H9 (cell line): ENCODE data around the gene TSPAN8. TPM values are rescaled to one million over a fixed set of nuclear protein-coding genes. Genes with fewer than 3 reads are reported as not detected.

Source experiments
- DNase-seq: peaks from one replicate; pipeline ENCODE4 v3.0.0-alpha.2; 2017
- H2AFZ ChIP-seq: one replicate; pipeline ENCODE4 v1.6.1; 2013; ENCODE audit warnings: mild to moderate bottlenecking, low read length, control low read depth, moderate library complexity
- H2AK5ac ChIP-seq: 2 replicates; pipeline ENCODE4 v1.6.1; 2013; ENCODE audit warnings: low read length, control low read depth, mixed read lengths; ENCODE audit not compliant: insufficient read length
- H2BK120ac ChIP-seq: one replicate; pipeline ENCODE4 v1.6.1; 2013; ENCODE audit warnings: low read depth, mild to moderate bottlenecking, low read length, control low read depth, inconsistent platforms; ENCODE audit not compliant: poor library complexity, severe bottlenecking
- H2BK12ac ChIP-seq: 2 replicates; pipeline ENCODE4 v1.6.1; 2013; ENCODE audit warnings: low read length, control low read depth, mixed read lengths, low read depth; ENCODE audit not compliant: insufficient read length
- H2BK15ac ChIP-seq: 2 replicates; pipeline ENCODE4 v1.6.1; 2013; ENCODE audit warnings: low read depth, low read length, control low read depth
- H2BK20ac ChIP-seq: one replicate; pipeline ENCODE4 v1.6.1; 2013; ENCODE audit warnings: low read depth, mild to moderate bottlenecking, low read length, control low read depth, inconsistent platforms; ENCODE audit not compliant: poor library complexity, severe bottlenecking
- H2BK5ac ChIP-seq: 2 replicates; pipeline ENCODE4 v1.6.1; 2013; ENCODE audit warnings: low read length, control low read depth, mixed read lengths; ENCODE audit not compliant: insufficient read length
- H3K14ac ChIP-seq: 2 replicates; pipeline ENCODE4 v1.6.1; 2013; ENCODE audit warnings: low read length, control low read depth; ENCODE audit not compliant: insufficient read depth
- H3K18ac ChIP-seq: 2 replicates; pipeline ENCODE4 v1.6.1; 2013; ENCODE audit warnings: low read depth, mild to moderate bottlenecking, mixed read lengths, low read length, control low read depth; ENCODE audit not compliant: insufficient read length
- H3K23ac ChIP-seq: 2 replicates; pipeline ENCODE4 v1.6.1; 2013; ENCODE audit warnings: low read length, control low read depth, mixed read lengths, low read depth; ENCODE audit not compliant: insufficient read length
- H3K23me2 ChIP-seq: 2 replicates; pipeline ENCODE4 v1.6.1; 2013; ENCODE audit warnings: low read depth, mild to moderate bottlenecking, mixed read lengths, low read length, control low read depth; ENCODE audit not compliant: insufficient read length, poor library complexity, severe bottlenecking
- H3K27ac ChIP-seq: 2 replicates; pipeline ENCODE4 v1.5.1; 2013; ENCODE audit warnings: low read length, control low read depth, mixed read lengths, low read depth; ENCODE audit not compliant: insufficient read length
- H3K27me3 ChIP-seq: 2 replicates; pipeline ENCODE4 v1.6.1; 2013; ENCODE audit warnings: low read length, control low read depth, inconsistent platforms; ENCODE audit not compliant: insufficient read depth
- H3K4ac ChIP-seq: 2 replicates; pipeline ENCODE4 v1.6.1; 2013; ENCODE audit warnings: low read depth, mild to moderate bottlenecking, control low read depth, inconsistent platforms, low read length, moderate library complexity
- H3K4me1 ChIP-seq: 2 replicates; pipeline ENCODE4 v1.6.1; 2013; ENCODE audit warnings: low read length, control low read depth, inconsistent platforms; ENCODE audit not compliant: insufficient read depth
- H3K4me2 ChIP-seq: 2 replicates; pipeline ENCODE4 v1.6.1; 2013; ENCODE audit warnings: low read length, control low read depth, mixed read lengths; ENCODE audit not compliant: insufficient read length, insufficient read depth
- H3K56ac ChIP-seq: 2 replicates; pipeline ENCODE4 v1.6.1; 2013; ENCODE audit warnings: low read depth, mild to moderate bottlenecking, mixed read lengths, low read length, control low read depth; ENCODE audit not compliant: insufficient read length
- H3K79me1 ChIP-seq: 2 replicates; pipeline ENCODE4 v1.6.1; 2013; ENCODE audit warnings: low read depth, mild to moderate bottlenecking, moderate library complexity, low read length, control low read depth, inconsistent platforms; ENCODE audit not compliant: insufficient read depth, poor library complexity, severe bottlenecking
- H3K79me2 ChIP-seq: 2 replicates; pipeline ENCODE4 v1.6.1; 2013; ENCODE audit warnings: low read length, control low read depth, inconsistent platforms; ENCODE audit not compliant: insufficient read depth
- H3K9ac ChIP-seq: 2 replicates; pipeline ENCODE4 v1.6.1; 2013; ENCODE audit warnings: low read length, control low read depth, mixed read lengths; ENCODE audit not compliant: insufficient read length; ENCODE audit errors: extremely low read depth
- H3K9me3 ChIP-seq: one replicate; pipeline ENCODE4 v1.6.1; 2013; ENCODE audit warnings: low read depth, low read length, inconsistent platforms; ENCODE audit not compliant: control insufficient read depth
- H3T11ph ChIP-seq: one replicate; pipeline ENCODE4 v1.6.1; 2013; ENCODE audit warnings: mild to moderate bottlenecking, low read length, control low read depth, inconsistent platforms
- H4K20me1 ChIP-seq: one replicate; pipeline ENCODE4 v1.6.1; 2013; ENCODE audit not compliant: control insufficient read depth, insufficient read length, insufficient read depth
- H4K5ac ChIP-seq: 2 replicates; pipeline ENCODE4 v1.6.1; 2013; ENCODE audit warnings: low read depth, mild to moderate bottlenecking, mixed read lengths, low read length, control low read depth; ENCODE audit not compliant: insufficient read length
- H4K8ac ChIP-seq: replicated peaks from 2 replicates; pipeline ENCODE4 v1.6.1; 2013; ENCODE audit warnings: low read length, control low read depth, mixed read lengths, low read depth; ENCODE audit not compliant: insufficient read length
- H4K91ac ChIP-seq: 2 replicates; pipeline ENCODE4 v1.6.1; 2013; ENCODE audit warnings: low read depth, mild to moderate bottlenecking, moderate library complexity, mixed read lengths, low read length, control low read depth; ENCODE audit not compliant: insufficient read length
- H3K27ac Mint-ChIP-seq, 3 experiments: 2 replicates in 2 of 3; 3 replicates in 1 of 3; pipeline ENCODE4 v1.8.0; 2020 to 2021; ENCODE audit warnings: mixed read lengths in 3 of 3, mild to moderate bottlenecking in 1 of 3, moderate library complexity in 1 of 3
- H3K27me3 Mint-ChIP-seq: 2 replicates; pipeline ENCODE4 v1.8.0; 2021; ENCODE audit warnings: low read depth, mild to moderate bottlenecking, moderate library complexity, mixed read lengths
- H3K36me3 Mint-ChIP-seq, 3 experiments: 2 replicates in 2 of 3; 3 replicates in 1 of 3; pipeline ENCODE4 v1.8.0; 2020 to 2021; ENCODE audit warnings: low read depth in 3 of 3, mixed read lengths in 3 of 3; ENCODE audit not compliant: insufficient read depth in 1 of 3
- H3K4me1 Mint-ChIP-seq, 2 experiments: 2 replicates each; pipeline ENCODE4 v1.8.0; 2020; ENCODE audit warnings: mixed read lengths in 2 of 2
- H3K4me3 Mint-ChIP-seq, 2 experiments: 2 replicates in 1 of 2; 3 replicates in 1 of 2; pipeline ENCODE4 v1.8.0; 2020 to 2021; ENCODE audit warnings: mild to moderate bottlenecking in 2 of 2, mixed read lengths in 2 of 2, moderate library complexity in 1 of 2
- H3K9me3 Mint-ChIP-seq, 2 experiments: 2 replicates in 1 of 2; 3 replicates in 1 of 2; pipeline ENCODE4 v1.8.0; 2020; ENCODE audit warnings: mild to moderate bottlenecking in 2 of 2, mixed read lengths in 2 of 2, moderate library complexity in 1 of 2
- WGBS: extraction: QIAGEN DNeasy Blood & Tissue Kit; methylation state at CpG from one replicate; pipeline ENCODE4 v1.1.7; 2013; ENCODE audit warnings: missing lambda C conversion rate, low lambda C conversion rate, mixed read lengths; ENCODE audit not compliant: insufficient read length; ENCODE audit errors: extremely low coverage; 5-methylcytosine and 5-hydroxymethylcytosine counted together
- total RNA-seq: library from RNA; stranded (reverse); gene quantifications from 2 replicates; pipeline ENCODE4 v1.2.1, GENCODE V29; 2021
- TF ChIP-seq, protein P1 (sequence below): fragments of 200-600 bp; sonication (generic); conservative IDR thresholded peaks from 3 replicates; pipeline ENCODE4 v1.8.0; 2021; ENCODE audit warnings: antibody characterized with exemption, mild to moderate bottlenecking

Gene TSPAN8
- total RNA-seq, 1 experiment from 2014 or later = not detected

DNA sequence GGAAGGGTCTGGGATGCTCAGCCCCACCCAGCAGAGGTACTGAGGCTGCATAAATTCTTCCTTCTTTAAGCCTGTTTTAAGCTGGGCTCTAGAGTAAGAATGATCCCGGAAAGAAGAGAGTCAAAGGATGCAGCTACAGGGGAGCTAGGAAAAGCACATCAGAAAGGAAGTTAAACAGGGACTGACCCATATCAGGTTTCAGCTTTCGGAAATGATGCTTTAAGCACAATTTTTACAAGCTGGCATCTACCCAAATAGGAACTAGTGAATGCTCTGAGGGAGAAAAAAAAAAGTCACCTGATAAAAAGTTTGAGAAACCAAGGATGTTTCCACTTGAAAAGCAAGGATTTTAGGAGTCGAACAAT lies 22.0 kb downstream of the TSPAN8 start:
- no peak overlapping the region for H3K4ac ChIP-seq
- H3K27me3 Mint-ChIP-seq = no peaks in the 10 kb centered on the region
- no peaks in the 10 kb centered on the region for H3K9me3 Mint-ChIP-seq
- no peak overlapping the region for H3K4me3 Mint-ChIP-seq
- H3K4me1 Mint-ChIP-seq = peaks cover 12 to 15% of the 10 kb centered on the region in 2 experiments
- H2BK20ac ChIP-seq = no peak overlapping the region
- H3K27ac ChIP-seq = no peak overlapping the region
- no peak overlapping the region for H2BK15ac ChIP-seq
- no peak for DNase-seq
- H2AK5ac ChIP-seq = no peak overlapping the region
- WGBS = no CpG with 5 or more reads among the region's 3 CpGs
- H3K56ac ChIP-seq = no peak overlapping the region
- H3K79me1 ChIP-seq = no peaks in the 10 kb centered on the region
- H3T11ph ChIP-seq = no peak overlapping the region
- H3K4me1 ChIP-seq = no peaks in the 10 kb centered on the region
- H3K79me2 ChIP-seq = no peaks in the 10 kb centered on the region
- 0 out of 7 replicates have a peak overlapping the region, but pooled peaks of 1 of the 3 experiments have one; percentile 3 for H3K27ac Mint-ChIP-seq
- no peak overlapping the region for H3K23ac ChIP-seq
- no peaks in the 10 kb centered on the region; a peak in 1 of 7 replicates for H3K36me3 Mint-ChIP-seq
- H3K27me3 ChIP-seq = no peaks in the 10 kb centered on the region
- no peak overlapping the region for H2BK5ac ChIP-seq
- H2AFZ ChIP-seq = no peak overlapping the region
- H3K9ac ChIP-seq = no peak overlapping the region
- H2BK120ac ChIP-seq = no peak overlapping the region
- H4K8ac ChIP-seq = no peak overlapping the region
- no peak overlapping the region for H4K5ac ChIP-seq
- no peak overlapping the region for H2BK12ac ChIP-seq
- H3K18ac ChIP-seq = no peak overlapping the region
- H3K14ac ChIP-seq = no peak overlapping the region
- no peaks in the 10 kb centered on the region for H3K9me3 ChIP-seq
- H3K4me2 ChIP-seq = no peak overlapping the region
- H4K20me1 ChIP-seq = no peaks in the 10 kb centered on the region
- H3K23me2 ChIP-seq = no peaks in the 10 kb centered on the region
- no peak overlapping the region for H4K91ac ChIP-seq
- TF ChIP-seq, protein P1, sequence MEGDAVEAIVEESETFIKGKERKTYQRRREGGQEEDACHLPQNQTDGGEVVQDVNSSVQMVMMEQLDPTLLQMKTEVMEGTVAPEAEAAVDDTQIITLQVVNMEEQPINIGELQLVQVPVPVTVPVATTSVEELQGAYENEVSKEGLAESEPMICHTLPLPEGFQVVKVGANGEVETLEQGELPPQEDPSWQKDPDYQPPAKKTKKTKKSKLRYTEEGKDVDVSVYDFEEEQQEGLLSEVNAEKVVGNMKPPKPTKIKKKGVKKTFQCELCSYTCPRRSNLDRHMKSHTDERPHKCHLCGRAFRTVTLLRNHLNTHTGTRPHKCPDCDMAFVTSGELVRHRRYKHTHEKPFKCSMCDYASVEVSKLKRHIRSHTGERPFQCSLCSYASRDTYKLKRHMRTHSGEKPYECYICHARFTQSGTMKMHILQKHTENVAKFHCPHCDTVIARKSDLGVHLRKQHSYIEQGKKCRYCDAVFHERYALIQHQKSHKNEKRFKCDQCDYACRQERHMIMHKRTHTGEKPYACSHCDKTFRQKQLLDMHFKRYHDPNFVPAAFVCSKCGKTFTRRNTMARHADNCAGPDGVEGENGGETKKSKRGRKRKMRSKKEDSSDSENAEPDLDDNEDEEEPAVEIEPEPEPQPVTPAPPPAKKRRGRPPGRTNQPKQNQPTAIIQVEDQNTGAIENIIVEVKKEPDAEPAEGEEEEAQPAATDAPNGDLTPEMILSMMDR = no peak
